G401.6 (cell line): ENCODE measurements around the gene EVI5.

Experiments used
- FAIRE-seq: peaks from 2 replicates; lab custom pipeline; 2012; peaks lifted over from hg19 to GRCh38; lab: Jason Lieb, UNC

The EVI5 gene

GRCh38 chr1:92505015-92505692 lies 279.8 kb downstream of the EVI5 start:
- FAIRE-seq, result no peak

GRCh38 chr1:92504291-92505014 lies 280.5 kb downstream of the EVI5 start:
- no peak for FAIRE-seq

- no peak for FAIRE-seq
Measured at GRCh38 chr1:92503926-92504285, 281.0 kb downstream of the EVI5 start.

- no peak for FAIRE-seq
Measured at GRCh38 chr1:92503043-92503925, 281.6 kb downstream of the EVI5 start.

- no peak for FAIRE-seq
Measured at GRCh38 chr1:92502247-92502646, 282.7 kb downstream of the EVI5 start.

GRCh38 chr1:92500552-92500951 lies 284.4 kb downstream of the EVI5 start:
- no peak for FAIRE-seq

- FAIRE-seq, result no peak
Measured at GRCh38 chr1:92495392-92496063, 289.4 kb downstream of the EVI5 start.

- no peak for FAIRE-seq
Measured at GRCh38 chr1:92494485-92495141, 290.3 kb downstream of the EVI5 start.

- no peak for FAIRE-seq
Measured at GRCh38 chr1:92493139-92493538, 291.8 kb downstream of the EVI5 start.

GRCh38 chr1:92488832-92489231 lies 296.1 kb downstream of the EVI5 start:
- FAIRE-seq, result no peak

GRCh38 chr1:92488416-92488815 lies 296.5 kb downstream of the EVI5 start:
- no peak for FAIRE-seq

- FAIRE-seq, result no peak
Measured at GRCh38 chr1:92487078-92487605, 297.8 kb downstream of the EVI5 start.

GRCh38 chr1:92486251-92487077 lies 298.4 kb downstream of the EVI5 start, which contains the start of gene GFI1:
Gene GFI1, minus strand, starts transcription at chr1:92486925. Its CDS starts 3,438 bp downstream, at chr1:92483487.
- no peak for FAIRE-seq

GRCh38 chr1:92485381-92486250 lies 299.3 kb downstream of the EVI5 start:
- FAIRE-seq, result no peak

- no peak for FAIRE-seq
Measured at GRCh38 chr1:92484472-92485380, 300.2 kb downstream of the EVI5 start.

- FAIRE-seq, result no peak
Measured at GRCh38 chr1:92483610-92484471, 301.1 kb downstream of the EVI5 start.
